Activated T-cell treated with anti-CD3 and anti-CD28 coated beads for 24 hours (primary cell): ENCODE measurements around the gene HIPK1.
A peak's percentile ranks its signal among the peaks of the same experiment; 100 is the strongest.

Experiments used
- DNase-seq: peaks from one replicate; pipeline ENCODE4 v3.0.0-alpha.2; 2020; ENCODE audit warnings: low read depth

The HIPK1 gene

GRCh38 chr1:113913887-113914664 lies 15.0 kb upstream of the HIPK1 start:
- no peak for DNase-seq

GRCh38 chr1:113916974-113917373 lies 12.2 kb upstream of the HIPK1 start:
- DNase-seq: no peak

GRCh38 chr1:113917400-113918082 lies 11.6 kb upstream of the HIPK1 start:
- DNase-seq: no peak

- DNase-seq: no peak
Observed at GRCh38 chr1:113918243-113918642, 10.9 kb upstream of the HIPK1 start.

- no peak for DNase-seq
Observed at GRCh38 chr1:113922957-113923356, 6.2 kb upstream of the HIPK1 start.

GRCh38 chr1:113924473-113924872 lies 4.7 kb upstream of the HIPK1 start:
- no peak for DNase-seq

GRCh38 chr1:113928187-113928930 lies 765 bp upstream of the HIPK1 start:
- no peak for DNase-seq

- peak; percentile 51 for DNase-seq
Observed at GRCh38 chr1:113929750-113930498, 800 bp downstream of the HIPK1 start.

- peak; percentile 55 for DNase-seq
Observed at GRCh38 chr1:113930499-113931161, 1.5 kb downstream of the HIPK1 start.

- DNase-seq: no peak
Observed at GRCh38 chr1:113931451-113931851, 2.3 kb downstream of the HIPK1 start.

GRCh38 chr1:113934006-113934405 lies 4.9 kb downstream of the HIPK1 start:
- no peak for DNase-seq

- no peak for DNase-seq
Observed at GRCh38 chr1:113934511-113935055, 5.5 kb downstream of the HIPK1 start.

GRCh38 chr1:113935176-113935575 lies 6.1 kb downstream of the HIPK1 start:
- no peak for DNase-seq

GRCh38 chr1:113935970-113936369 lies 6.8 kb downstream of the HIPK1 start:
- no peak for DNase-seq

GRCh38 chr1:113937146-113937545 lies 8.0 kb downstream of the HIPK1 start:
- no peak for DNase-seq

- DNase-seq: no peak
Observed at GRCh38 chr1:113938192-113938591, 9.1 kb downstream of the HIPK1 start.

- peak; percentile 23 for DNase-seq
Observed at GRCh38 chr1:113940365-113941244, 11.5 kb downstream of the HIPK1 start.

- no peak for DNase-seq
Observed at GRCh38 chr1:113941245-113941559, 12.1 kb downstream of the HIPK1 start.

GRCh38 chr1:113942527-113942926 lies 13.4 kb downstream of the HIPK1 start:
- no peak for DNase-seq

- DNase-seq: no peak
Observed at GRCh38 chr1:113943028-113943811, 14.1 kb downstream of the HIPK1 start.
